Measurements from ENCODE around the gene SMIM35.

SMIM35 gene

GRCh38 chr11:118055966-118056365 is 30.8 kb downstream of the SMIM35 start:
- DNase-seq: no peak

- no peak for DNase-seq
Observed at GRCh38 chr11:118054712-118055640, 31.8 kb downstream of the SMIM35 start.

- DNase-seq: no peak
Observed at GRCh38 chr11:118052581-118053206, 34.1 kb downstream of the SMIM35 start.

GRCh38 chr11:118051611-118052461 is 34.9 kb downstream of the SMIM35 start:
- no peak for DNase-seq

GRCh38 chr11:118051136-118051610 is 35.6 kb downstream of the SMIM35 start:
- DNase-seq: no peak

GRCh38 chr11:118050208-118050891 is 36.4 kb downstream of the SMIM35 start:
- no peak for DNase-seq

- DNase-seq: no peak
Observed at GRCh38 chr11:118049771-118050170, 37.0 kb downstream of the SMIM35 start.

- DNase-seq: no peak
Observed at GRCh38 chr11:118048472-118049370, 38.0 kb downstream of the SMIM35 start.

- no peak for DNase-seq
Observed at GRCh38 chr11:118047749-118048148, 39.0 kb downstream of the SMIM35 start.

GRCh38 chr11:118046964-118047700 is 39.6 kb downstream of the SMIM35 start:
- no peak for DNase-seq

GRCh38 chr11:118046051-118046963 is 40.5 kb downstream of the SMIM35 start:
- DNase-seq: no peak

GRCh38 chr11:118045191-118045590 is 41.6 kb downstream of the SMIM35 start:
- no peak for DNase-seq

- DNase-seq: no peak
Observed at GRCh38 chr11:118042796-118043195, 44.0 kb downstream of the SMIM35 start.

GRCh38 chr11:118042141-118042540 is 44.6 kb downstream of the SMIM35 start:
- no peak for DNase-seq

- no peak for DNase-seq
Observed at GRCh38 chr11:118033443-118033842, 53.3 kb downstream of the SMIM35 start.

GRCh38 chr11:118028626-118029025 is 58.1 kb downstream of the SMIM35 start:
- DNase-seq: no peak

- no peak for DNase-seq
Observed at GRCh38 chr11:118027694-118028093, 59.1 kb downstream of the SMIM35 start.

- DNase-seq: no peak
Observed at GRCh38 chr11:118021146-118021545, 65.6 kb downstream of the SMIM35 start.

- DNase-seq: no peak
Observed at GRCh38 chr11:118018401-118018800, 68.4 kb downstream of the SMIM35 start.
